Left lung (tissue), 10 donors: ENCODE data around the gene TAOK1. TPM values are rescaled to one million over a fixed set of nuclear protein-coding genes. Genes with fewer than 3 reads are reported as not detected.

Experiments used
- ATAC-seq: fragments of 200-7000 bp; cut with Tn5 transposase; one replicate; pipeline ENCODE4 v1.9.1; 2020; ENCODE audit warnings: moderate library complexity
- DNase-seq, 4 donors: peaks; one replicate each; pipeline ENCODE4 v3.0.0-alpha.2; 2013 to 2020
- H3K27ac ChIP-seq, 2 donors: fragments of 200-600 bp; sonication (generic) in 1 of 2; one replicate each; pipeline versions ENCODE4 v1.5.0 to v1.8.0; 2020 to 2021
- H3K27me3 ChIP-seq, 2 donors: fragments of 200-600 bp; sonication (generic) in 1 of 2; one replicate each; pipeline versions ENCODE4 v1.5.0 to v1.8.0; 2020 to 2021
- H3K36me3 ChIP-seq, 2 donors: fragments of 200-600 bp; sonication (generic) in 1 of 2; one replicate each; pipeline versions ENCODE4 v1.5.0 to v1.8.0; 2020 to 2021
- H3K4me1 ChIP-seq, 2 donors: fragments of 200-600 bp; one replicate each; pipeline ENCODE4 v1.8.0; 2021
- H3K4me3 ChIP-seq, 2 donors: fragments of 200-600 bp; sonication (generic) in 1 of 2; one replicate each; pipeline versions ENCODE4 v1.5.0 to v1.8.0; 2020 to 2021; ENCODE audit warnings: mild to moderate bottlenecking in 1 of 2
- H3K9me3 ChIP-seq, 2 donors: fragments of 200-600 bp; sonication (generic) in 1 of 2; one replicate each; pipeline versions ENCODE4 v1.5.0 to v1.8.0; 2020 to 2021
- CTCF ChIP-seq, 2 donors: fragments of 200-600 bp; sonication (generic) in 1 of 2; IDR thresholded peaks; one replicate each; pipeline versions ENCODE4 v1.5.0 to v1.8.0; 2021; ENCODE audit warnings: antibody characterized with exemption in 2 of 2
- intact Hi-C, 2 donors: fragments of 100-400 bp; cut with DNase I; formaldehyde crosslinking; loops; one replicate each; pipeline versions ENCODE4 v1.11.2 to v1.14.2; 2022
- polyA plus RNA-seq, 6 donors: library from polyadenylated mRNA; unstranded; fragments of 120-200 nt; gene quantifications; one replicate each; pipeline ENCODE4 v1.2.1, GENCODE V29; 2013; ENCODE audit not compliant: insufficient read length in 6 of 6
- total RNA-seq, 2 donors: library from RNA; stranded (reverse); fragmentation: NEBNext Ultra II Directional; extraction: Animal tissue kit (Norgen Biotek cat#: 25700); gene quantifications; one replicate each; pipeline ENCODE4 v1.2.1, GENCODE V29; 2021
- donor health status: DM: no; HTN: yes; CAD: no.
- donor health status: DM: no; HTN: no; CAD: no.

The TAOK1 gene
- total and polyA plus RNA-seq, 8 donors: 43.4 to 66.0 (median 46.3) TPM

GRCh38 chr17:29357232-29357631, 32.9 kb upstream of the TAOK1 start:
- Histone ChIP-seq H3K27ac (no peak overlapping the region), H3K36me3 (no peaks in the 10 kb centered on the region), H3K4me3 (no peak overlapping the region), H3K27me3 (no peaks in the 10 kb centered on the region), H3K4me1 (no peaks in the 10 kb centered on the region), H3K9me3 (no peaks in the 10 kb centered on the region)
- intact Hi-C loops: no loop called here
- no peak for TF ChIP-seq CTCF (IDR thresholded peaks at IDR 0.05)
- ATAC-seq (no peak), DNase-seq (no peak)

- no peaks in the 10 kb centered on the region for H3K27me3 ChIP-seq
- H3K27ac ChIP-seq: no peak overlapping the region
- no peak for TF ChIP-seq CTCF (IDR thresholded peaks at IDR 0.05)
- H3K36me3 ChIP-seq: no peaks in the 10 kb centered on the region
- no peaks in the 10 kb centered on the region for H3K9me3 ChIP-seq
- no peak overlapping the region for H3K4me3 ChIP-seq
- DNase-seq (no peak), ATAC-seq (no peak)
- intact Hi-C loops: no loop called here
- H3K4me1 ChIP-seq: no peaks in the 10 kb centered on the region
These were observed 32.3 kb upstream of the TAOK1 start for GRCh38 chr17:29357821-29358232.

GRCh38 chr17:29358416-29358815, 31.7 kb upstream of the TAOK1 start:
- intact Hi-C loops: no loop called here
- H3K9me3 ChIP-seq: no peaks in the 10 kb centered on the region
- no peak for TF ChIP-seq CTCF (IDR thresholded peaks at IDR 0.05)
- H3K36me3 ChIP-seq: no peaks in the 10 kb centered on the region
- H3K4me3 ChIP-seq: no peak overlapping the region
- DNase-seq (no peak), ATAC-seq (no peak)
- no peaks in the 10 kb centered on the region for H3K4me1 ChIP-seq
- no peaks in the 10 kb centered on the region for H3K27me3 ChIP-seq
- no peak overlapping the region for H3K27ac ChIP-seq

- intact Hi-C loops: no loop called here
These were observed 30.4 kb upstream of the TAOK1 start for GRCh38 chr17:29359777-29360176.

GRCh38 chr17:29363716-29364115, 26.4 kb upstream of the TAOK1 start:
- TF ChIP-seq CTCF (IDR thresholded peaks at IDR 0.05): no peak
- H3K27ac ChIP-seq: no peak overlapping the region
- DNase-seq (no peak), ATAC-seq (no peak)
- intact Hi-C loops: no loop called here
- no peaks in the 10 kb centered on the region for H3K27me3 ChIP-seq
- H3K9me3 ChIP-seq: no peaks in the 10 kb centered on the region
- H3K36me3 ChIP-seq: no peaks in the 10 kb centered on the region
- H3K4me1 ChIP-seq: no peaks in the 10 kb centered on the region
- no peak overlapping the region for H3K4me3 ChIP-seq

More at GRCh38 chr17:29359777-29360176, 30.4 kb upstream of the TAOK1 start:
- Histone ChIP-seq H3K9me3 (no peaks in the 10 kb centered on the region), H3K36me3 (no peaks in the 10 kb centered on the region), H3K27me3 (no peaks in the 10 kb centered on the region), H3K4me3 (no peak overlapping the region), H3K27ac (no peak overlapping the region), H3K4me1 (no peaks in the 10 kb centered on the region)
- ATAC-seq (no peak), DNase-seq (no peak)
- TF ChIP-seq CTCF (IDR thresholded peaks at IDR 0.05): no peak
